ENCODE measurements around the gene GADD45B. TPM values are rescaled to one million over a fixed set of nuclear protein-coding genes. Genes with fewer than 3 reads are reported as not detected.
A peak's percentile ranks its signal among the peaks of the same experiment; 100 is the strongest.
"Not testable (repeated sequence)": the region's sequence is repeated elsewhere in the genome, so short reads cannot be mapped to it uniquely, and the experiment has no call there.

GADD45B gene
- total RNA-seq, 1 experiment from 2014 or later: 24.7 TPM

DNA sequence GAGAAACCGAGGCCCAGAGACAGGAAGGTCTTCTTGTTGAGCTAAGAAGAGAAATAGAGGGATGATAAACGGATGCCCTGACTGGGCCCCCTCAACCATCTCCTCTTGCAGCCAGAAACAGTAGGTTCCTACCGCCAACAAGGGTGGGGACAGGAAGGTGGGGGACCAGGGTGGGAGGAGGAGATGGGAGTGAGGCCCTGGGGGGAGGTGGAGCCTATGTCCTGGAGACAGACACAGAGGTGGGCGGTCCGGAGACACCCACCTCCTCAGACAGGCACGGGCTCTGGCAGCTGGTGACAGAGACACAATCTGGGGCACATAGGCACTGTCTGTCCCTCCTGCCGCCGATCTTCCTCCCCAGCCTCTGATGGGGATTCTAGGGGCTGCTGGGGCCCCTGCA, 16.9 kb downstream of the GADD45B start:
- H3K27ac ChIP-seq: no peak overlapping the region
- no peaks in the 10 kb centered on the region for H3K36me3 ChIP-seq (ENCODE audit: low read depth)
- no peak overlapping the region for H3K4me3 ChIP-seq
- no TSS peak for BruUV-seq (replicated peaks)
- DNase-seq: no peak
- no peak overlapping the region for H2AFZ ChIP-seq
- H3K9me2 ChIP-seq (ENCODE audit: insufficient read depth): no peaks in the 10 kb centered on the region
- H4K20me1 ChIP-seq (ENCODE audit: insufficient read depth): no peaks in the 10 kb centered on the region
- CTCF ChIA-PET: no interaction called here
- no peak overlapping the region for H3K4me2 ChIP-seq
- TF ChIP-seq, protein P1, sequence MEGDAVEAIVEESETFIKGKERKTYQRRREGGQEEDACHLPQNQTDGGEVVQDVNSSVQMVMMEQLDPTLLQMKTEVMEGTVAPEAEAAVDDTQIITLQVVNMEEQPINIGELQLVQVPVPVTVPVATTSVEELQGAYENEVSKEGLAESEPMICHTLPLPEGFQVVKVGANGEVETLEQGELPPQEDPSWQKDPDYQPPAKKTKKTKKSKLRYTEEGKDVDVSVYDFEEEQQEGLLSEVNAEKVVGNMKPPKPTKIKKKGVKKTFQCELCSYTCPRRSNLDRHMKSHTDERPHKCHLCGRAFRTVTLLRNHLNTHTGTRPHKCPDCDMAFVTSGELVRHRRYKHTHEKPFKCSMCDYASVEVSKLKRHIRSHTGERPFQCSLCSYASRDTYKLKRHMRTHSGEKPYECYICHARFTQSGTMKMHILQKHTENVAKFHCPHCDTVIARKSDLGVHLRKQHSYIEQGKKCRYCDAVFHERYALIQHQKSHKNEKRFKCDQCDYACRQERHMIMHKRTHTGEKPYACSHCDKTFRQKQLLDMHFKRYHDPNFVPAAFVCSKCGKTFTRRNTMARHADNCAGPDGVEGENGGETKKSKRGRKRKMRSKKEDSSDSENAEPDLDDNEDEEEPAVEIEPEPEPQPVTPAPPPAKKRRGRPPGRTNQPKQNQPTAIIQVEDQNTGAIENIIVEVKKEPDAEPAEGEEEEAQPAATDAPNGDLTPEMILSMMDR (conservative IDR thresholded peaks at IDR 0.05): no peak
- TF ChIP-seq EZH2 (IDR thresholded peaks at IDR 0.05; ENCODE audit: low read depth): no peak
- H3K4me1 ChIP-seq (replicated peaks; ENCODE audit: insufficient read depth): peaks cover 29% of the 10 kb centered on the region
- H3F3A ChIP-seq (ENCODE audit: insufficient read depth, low read depth): peaks cover 34% of the 10 kb centered on the region; the same call in 1 of the 2 replicates
- H3K79me2 ChIP-seq (ENCODE audit: low read depth): no peaks in the 10 kb centered on the region
- POLR2A ChIA-PET (ENCODE audit: unreplicated experiment): no interaction called here
- no peaks in the 10 kb centered on the region for H3K27me3 ChIP-seq (ENCODE audit: insufficient read depth, low read depth)
- H3K9me3 ChIP-seq (ENCODE audit: insufficient read depth, low read depth): no peaks in the 10 kb centered on the region
- intact Hi-C loops (cut with micrococcal nuclease; ENCODE audit: unreplicated experiment): no loop called here

DNA sequence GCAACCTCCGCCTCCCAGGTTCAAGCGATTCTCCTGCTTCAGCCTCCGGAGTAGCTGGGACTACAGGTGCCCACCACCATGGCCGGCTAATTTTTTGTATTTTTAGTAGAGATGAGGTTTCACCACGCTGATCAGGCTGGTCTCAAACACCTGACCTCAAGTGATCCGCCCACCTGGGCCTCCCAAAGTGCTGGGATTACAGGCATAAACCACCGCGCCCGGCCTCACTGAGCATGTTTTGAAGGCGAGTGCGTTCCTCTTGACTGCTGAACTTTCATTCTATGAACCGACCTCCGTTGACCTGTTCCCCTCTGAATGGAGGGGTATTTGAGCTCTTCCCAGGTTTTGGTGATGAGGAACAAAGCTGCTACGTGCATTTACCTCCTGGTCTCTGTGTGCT, 17.5 kb downstream of the GADD45B start:
- H3K79me2 ChIP-seq (ENCODE audit: low read depth); CTCF ChIA-PET; H3K36me3 ChIP-seq (ENCODE audit: low read depth); H3K27me3 ChIP-seq (ENCODE audit: insufficient read depth, low read depth); H3K9me2 ChIP-seq (ENCODE audit: insufficient read depth); H2AFZ ChIP-seq; intact Hi-C loops (cut with micrococcal nuclease; ENCODE audit: unreplicated experiment); BruUV-seq (replicated peaks); H4K20me1 ChIP-seq (ENCODE audit: insufficient read depth); DNase-seq; H3K4me2 ChIP-seq; H3K4me3 ChIP-seq; H3K9me3 ChIP-seq (ENCODE audit: insufficient read depth, low read depth); H3K27ac ChIP-seq; POLR2A ChIA-PET (ENCODE audit: unreplicated experiment): not testable (repeated sequence)
- H3K4me1 ChIP-seq (replicated peaks; ENCODE audit: insufficient read depth): peaks cover 30% of the 10 kb centered on the region
- peaks cover 40% of the 10 kb centered on the region; the same call in 1 of the 2 replicates for H3F3A ChIP-seq (ENCODE audit: insufficient read depth, low read depth)

DNA sequence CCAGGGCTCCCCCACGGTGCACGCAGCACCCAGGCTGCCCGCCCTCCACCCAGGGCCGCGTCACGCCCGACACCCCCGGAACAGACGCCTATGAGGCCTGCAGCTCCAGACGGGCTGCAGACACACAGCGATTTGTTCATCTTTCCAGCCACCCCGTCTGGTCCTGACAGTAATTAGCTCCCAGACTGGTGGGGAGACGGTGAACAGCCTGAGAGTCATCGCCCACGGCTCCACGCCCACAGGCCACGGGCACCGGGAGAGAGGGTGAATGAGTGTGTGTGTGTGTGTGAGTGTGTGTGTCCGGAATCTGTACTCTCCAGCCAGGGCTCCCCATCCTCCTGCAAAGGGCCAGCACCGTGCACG, 18.1 kb downstream of the GADD45B start:
- no peaks in the 10 kb centered on the region for H3K9me3 ChIP-seq (ENCODE audit: insufficient read depth, low read depth)
- H3K27ac ChIP-seq: no peak overlapping the region
- H3K4me2 ChIP-seq: peak overlapping the region; percentile 87
- no peaks in the 10 kb centered on the region for H3K9me2 ChIP-seq (ENCODE audit: insufficient read depth)
- H3K27me3 ChIP-seq (ENCODE audit: insufficient read depth, low read depth): no peaks in the 10 kb centered on the region
- H4K20me1 ChIP-seq (ENCODE audit: insufficient read depth): no peaks in the 10 kb centered on the region
- CTCF ChIA-PET: no interaction called here
- DNase-seq: no peak
- peaks cover 34% of the 10 kb centered on the region for H3K4me1 ChIP-seq (replicated peaks; ENCODE audit: insufficient read depth)
- intact Hi-C loops (cut with micrococcal nuclease; ENCODE audit: unreplicated experiment): loop anchor here (2.0 kb wide), 1 partner anchor 35 kb away; no protein-coding TSS in a partner anchor
- no peak for TF ChIP-seq EZH2 (IDR thresholded peaks at IDR 0.05; ENCODE audit: low read depth)
- TF ChIP-seq, protein P1 (conservative IDR thresholded peaks at IDR 0.05): no peak
- no peaks in the 10 kb centered on the region for H3K79me2 ChIP-seq (ENCODE audit: low read depth)
- POLR2A ChIA-PET (ENCODE audit: unreplicated experiment): no interaction called here
- H3K36me3 ChIP-seq (ENCODE audit: low read depth): no peaks in the 10 kb centered on the region
- H3K4me3 ChIP-seq: peak overlapping the region; percentile 62; the same call in 1 of the 2 replicates
- no peak overlapping the region for H2AFZ ChIP-seq
- no TSS peak for BruUV-seq (replicated peaks)
- H3F3A ChIP-seq (ENCODE audit: insufficient read depth, low read depth): peaks cover 43% of the 10 kb centered on the region; the same call in 1 of the 2 replicates
